GM19438 (cell line): ENCODE data around the gene SCGB1C1.
A peak's percentile ranks its signal among the peaks of the same experiment; 100 is the strongest.
"Not testable (repeated sequence)": the region's sequence is repeated elsewhere in the genome, so short reads cannot be mapped to it uniquely, and the experiment has no call there.

Experiments used
- ATAC-seq: cut with Tn5 transposase; IDR thresholded peaks from one replicate; pipeline ENCODE4 v1.9.1; 2021; ENCODE audit warnings: low read depth; ENCODE audit not compliant: unreplicated experiment

The SCGB1C1 gene

DNA sequence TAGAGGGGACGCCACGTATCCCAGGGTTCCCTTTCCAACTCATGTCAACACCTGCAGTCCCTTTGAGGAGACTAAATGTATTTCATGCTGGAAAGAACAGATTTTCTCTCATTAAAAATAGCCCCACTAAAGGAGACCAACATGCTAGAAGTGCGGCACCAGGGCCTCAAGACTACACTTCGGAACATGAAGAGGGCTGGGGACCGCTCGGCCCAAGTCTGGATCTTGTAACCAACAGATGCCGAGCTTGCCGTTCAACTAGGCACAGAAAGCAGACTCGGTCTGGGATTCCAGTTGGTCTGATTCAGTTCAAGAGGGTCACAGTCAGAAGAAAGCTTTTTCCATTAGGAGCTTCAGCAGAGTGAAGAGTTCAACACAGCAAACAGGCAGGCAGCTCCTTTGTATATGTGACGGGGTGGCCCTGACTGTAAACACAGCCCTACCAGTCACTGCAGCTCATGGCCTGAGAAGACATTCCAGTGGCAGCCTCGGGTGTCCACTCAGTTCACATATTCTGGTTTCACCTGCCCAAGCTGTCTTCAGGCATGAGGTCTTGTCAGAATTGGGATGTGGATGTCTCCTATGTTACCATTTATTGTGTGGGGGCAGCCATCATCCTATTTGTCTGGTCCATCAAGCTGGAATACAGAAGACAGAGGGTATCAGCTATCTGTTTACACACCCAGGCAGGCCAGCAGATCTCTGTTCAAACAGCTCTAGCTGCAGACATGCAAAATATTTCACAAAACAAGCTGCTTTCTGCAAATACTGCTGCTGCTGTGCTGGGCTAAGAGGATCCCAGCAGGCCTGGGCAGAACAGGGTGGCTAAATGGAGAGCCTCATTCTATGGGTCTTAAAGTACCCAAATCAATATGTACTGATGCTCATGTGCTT, 23.4 kb downstream of the SCGB1C1 start:
- no peak for ATAC-seq

DNA sequence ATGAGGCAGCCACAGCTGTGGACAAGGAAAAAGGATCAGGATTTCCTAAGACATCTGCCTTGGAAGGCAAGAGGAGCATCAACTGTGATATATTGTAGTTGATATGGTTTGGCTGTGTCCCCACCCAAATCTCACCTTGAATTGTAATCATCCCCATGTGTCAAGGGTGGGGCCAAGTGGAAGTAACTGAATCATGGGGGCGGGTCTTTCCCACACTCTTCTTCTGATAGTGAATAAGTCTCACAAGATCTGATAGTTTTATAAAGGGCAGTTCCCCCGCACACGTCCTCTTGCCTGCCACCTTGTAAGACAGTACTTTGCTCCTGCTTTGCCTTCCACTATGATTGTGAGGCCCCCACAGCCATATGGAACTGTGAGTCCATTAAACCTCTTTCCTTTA, 24.8 kb downstream of the SCGB1C1 start:
- ATAC-seq, result no peak

DNA sequence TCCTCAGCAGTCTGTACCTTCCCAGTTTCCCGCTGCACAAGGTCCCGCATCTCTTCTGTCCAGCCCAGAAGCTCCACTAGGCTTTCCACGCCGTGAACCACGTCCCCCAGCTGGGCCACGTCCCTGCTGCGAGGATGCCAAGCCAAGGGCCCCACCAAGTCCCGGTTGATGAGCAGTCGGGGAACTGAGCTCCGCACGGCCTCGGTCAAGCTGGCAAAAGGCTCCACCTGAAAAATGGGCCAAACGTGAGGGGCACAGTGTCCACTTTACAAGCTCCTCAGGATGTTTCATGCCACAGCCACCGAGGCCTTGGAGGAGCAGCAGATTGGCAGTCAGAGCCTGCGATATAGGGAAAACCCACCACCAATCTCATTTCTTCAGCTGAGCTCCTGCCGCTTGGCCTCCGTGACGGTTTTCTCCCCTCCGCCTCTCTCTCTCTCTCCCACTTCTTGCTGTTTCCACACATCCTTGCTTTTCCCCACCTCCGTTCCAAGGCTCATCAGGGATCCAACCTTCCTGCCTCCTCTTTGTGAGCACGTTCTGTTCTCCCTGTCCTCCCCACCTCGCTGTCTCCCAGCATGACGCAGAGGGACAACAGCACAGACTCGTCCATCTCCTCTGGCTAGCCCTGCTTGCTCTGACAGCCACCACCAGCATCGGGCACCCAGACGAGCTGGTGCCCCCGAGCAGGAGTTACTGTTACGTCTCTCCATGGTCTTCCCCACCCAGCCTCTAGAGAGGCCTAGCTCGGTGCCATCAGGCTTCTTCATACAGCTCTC, 26.1 kb downstream of the SCGB1C1 start:
- no peak for ATAC-seq

DNA sequence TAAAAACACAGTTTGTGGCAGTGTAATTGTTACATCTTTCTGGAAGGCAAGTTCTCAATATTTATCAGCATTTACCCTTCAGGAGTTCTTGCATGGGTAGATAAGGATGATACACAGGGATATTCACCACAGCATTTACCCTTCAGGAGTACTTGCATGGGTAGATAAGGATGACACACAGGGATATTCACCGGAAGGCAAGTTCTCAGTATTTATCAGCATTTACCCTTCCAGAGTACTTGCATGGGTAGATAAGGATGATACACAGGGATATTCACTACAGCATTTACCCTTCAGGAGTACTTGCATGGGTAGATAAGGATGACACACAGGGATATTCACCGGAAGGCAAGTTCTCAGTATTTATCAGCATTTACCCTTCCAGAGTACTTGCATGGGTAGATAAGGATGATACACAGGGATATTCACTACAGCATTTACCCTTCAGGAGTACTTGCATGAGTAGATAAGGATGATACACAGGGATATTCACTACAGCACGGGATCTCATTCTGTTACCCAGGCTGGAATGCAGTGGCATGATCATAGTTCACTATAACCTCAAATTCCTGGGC, 27.9 kb downstream of the SCGB1C1 start:
- not testable (repeated sequence) for ATAC-seq

DNA sequence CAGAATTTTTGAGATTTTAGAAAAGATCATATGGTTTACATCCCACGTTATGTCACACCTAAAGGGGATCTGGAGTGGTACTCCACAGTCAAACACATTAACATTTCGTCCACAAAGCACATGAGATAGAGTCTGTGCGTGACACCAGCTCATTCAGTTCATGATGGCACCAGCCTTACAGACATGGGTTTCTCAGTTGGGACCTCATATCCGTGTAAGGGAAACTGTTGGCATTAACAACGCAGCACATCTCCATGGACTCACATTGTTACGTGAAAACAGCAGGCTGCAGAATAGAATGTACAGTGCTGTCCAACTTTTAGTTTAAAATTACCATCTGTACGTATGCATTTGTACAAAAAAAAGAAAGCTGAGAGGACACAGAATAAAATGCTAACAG, 28.7 kb downstream of the SCGB1C1 start:
- ATAC-seq, result no peak

DNA sequence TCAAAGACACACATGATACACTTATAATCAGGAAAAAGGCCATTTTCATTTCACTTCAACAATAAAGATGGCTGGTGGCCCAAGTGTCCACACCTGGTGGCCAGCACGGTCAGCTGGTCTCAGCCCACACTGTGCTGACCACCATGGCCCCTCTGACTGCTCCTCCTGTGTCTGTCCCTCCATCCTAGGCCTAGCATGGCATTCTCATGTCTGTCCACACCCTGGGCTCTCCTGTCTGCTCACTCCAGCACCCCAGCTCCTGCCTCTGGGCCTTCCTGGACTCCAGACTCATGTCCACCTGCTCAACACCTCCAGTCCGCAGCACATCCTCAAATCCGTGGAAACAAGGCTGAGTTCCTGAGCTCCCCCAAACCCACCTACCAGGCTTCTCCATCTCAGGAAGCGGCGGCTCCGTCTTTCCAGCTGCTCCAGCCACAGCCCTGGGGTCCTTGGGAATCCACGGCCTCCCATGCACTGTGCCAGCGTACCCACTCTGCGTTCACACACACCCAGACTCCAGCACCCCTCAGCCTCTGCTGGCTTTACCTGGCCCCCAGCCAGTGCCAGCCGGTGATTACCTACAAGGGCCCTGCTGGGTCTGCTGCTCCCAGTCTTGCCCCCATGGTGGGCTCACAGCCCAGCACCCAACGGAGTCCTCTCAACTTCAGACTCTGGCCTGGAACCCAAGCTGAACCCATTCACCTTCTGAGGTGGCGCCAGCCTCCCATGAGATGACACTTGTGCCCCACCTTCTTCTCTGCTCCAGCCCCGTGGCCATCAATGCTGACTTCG, 29.3 kb downstream of the SCGB1C1 start:
- ATAC-seq, result no peak

DNA sequence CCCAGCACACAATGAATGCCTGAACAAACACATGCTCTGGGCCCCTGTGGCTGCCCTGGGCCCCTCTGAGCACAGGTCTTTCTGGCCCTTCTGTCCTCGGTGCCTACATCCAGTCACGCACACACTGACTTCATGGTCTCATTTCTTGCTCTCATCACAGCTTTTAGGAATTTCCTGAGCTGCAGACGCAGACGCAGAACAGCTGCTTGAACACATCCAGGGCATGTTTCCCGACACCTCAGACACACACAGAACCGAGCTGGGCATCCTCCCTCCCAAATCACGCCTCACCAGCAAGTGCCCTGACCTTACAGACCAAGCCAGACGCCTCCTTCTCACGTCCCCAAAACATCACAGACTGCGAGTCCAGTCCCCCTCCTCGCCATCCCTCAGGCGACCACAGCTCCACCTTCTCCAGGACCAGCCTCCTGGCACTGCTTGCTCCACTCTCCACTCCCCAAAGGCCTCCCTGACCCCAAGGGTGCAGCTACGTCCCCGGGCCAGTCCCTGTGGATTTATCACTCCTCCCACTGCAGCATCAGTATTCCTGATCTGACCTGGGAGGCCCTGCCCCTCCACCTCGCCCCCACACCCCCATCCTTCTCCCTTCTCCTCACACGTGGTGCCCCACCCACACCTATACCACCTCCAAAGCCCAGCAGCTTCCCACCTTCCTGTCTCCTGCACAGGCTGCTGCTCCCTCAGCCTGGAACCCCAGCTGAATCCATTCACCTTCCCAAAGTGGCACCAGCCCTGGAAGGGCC, 30.3 kb downstream of the SCGB1C1 start:
- ATAC-seq, result no peak

DNA sequence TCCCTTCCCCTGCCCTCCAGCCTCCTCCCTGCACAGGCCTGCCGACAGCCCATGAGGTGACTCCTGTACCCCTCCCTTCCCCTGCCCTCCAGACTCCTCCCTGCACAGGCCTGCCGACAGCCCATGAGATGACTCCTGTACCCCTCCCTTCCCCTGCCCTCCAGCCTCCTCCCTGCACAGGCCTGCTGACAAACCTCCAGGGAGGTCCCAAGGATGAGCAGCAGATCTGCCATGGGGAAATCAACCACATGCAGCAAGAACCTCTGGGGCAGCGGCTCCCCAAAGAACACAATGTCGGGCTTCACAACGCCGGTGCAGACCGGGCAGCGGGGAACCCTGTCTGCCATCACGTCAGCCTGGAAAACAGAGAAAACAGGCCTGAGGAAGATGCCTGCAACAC, 31.0 kb downstream of the SCGB1C1 start:
- ATAC-seq, result no peak

DNA sequence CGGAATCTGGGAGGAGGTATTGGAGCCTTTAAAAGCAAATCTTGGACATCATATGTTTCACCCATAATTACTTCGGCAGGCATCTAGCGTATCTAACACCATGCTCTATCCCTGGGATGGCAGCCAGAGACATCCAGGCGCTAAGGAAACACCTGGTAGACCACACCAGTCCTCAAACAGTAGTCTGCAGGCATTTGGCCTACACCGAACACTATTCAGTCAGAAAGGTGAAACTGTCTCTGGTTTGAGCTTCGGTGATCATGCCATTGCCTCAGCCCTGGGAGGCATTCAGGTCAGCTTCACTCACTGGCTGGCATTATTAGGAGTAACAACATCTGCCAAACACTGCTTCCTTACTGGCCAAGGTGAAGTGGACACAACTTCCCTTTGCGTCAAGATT, 31.5 kb downstream of the SCGB1C1 start:
- ATAC-seq, result no peak

DNA sequence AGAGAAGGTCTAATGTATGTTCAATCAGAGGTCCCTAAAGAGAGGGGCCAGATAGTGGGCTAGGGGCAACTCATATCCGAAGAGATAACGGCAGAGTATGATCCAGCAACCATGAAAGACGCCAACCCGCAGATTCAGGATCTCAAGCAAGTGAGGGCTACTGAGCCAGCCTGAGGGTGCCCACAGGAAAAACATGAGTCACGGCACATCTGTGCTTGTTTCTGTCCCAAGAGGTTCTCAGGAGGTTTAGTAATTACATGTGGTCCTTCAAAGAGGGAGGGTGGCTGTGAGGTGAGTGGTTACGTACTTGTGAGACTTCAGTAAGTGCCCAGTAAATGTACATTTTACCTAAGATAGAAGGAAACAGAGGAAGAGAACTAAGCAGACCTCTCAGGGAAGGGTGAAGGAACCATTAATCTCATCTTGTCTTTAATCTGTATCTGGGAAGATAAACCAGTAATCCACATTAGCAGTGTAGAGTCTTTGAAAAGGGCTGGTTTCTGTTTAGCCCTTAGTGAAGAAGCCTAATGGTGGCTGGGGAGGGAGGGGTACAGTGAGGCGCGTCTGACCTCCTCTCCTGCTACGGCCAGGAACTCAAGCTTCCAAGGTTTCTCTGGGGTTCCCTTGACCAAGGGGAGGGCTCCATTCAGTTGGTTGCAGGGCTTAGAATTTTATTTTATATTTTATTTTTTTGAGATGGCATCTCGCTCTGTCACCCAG, 33.0 kb downstream of the SCGB1C1 start:
- peak; percentile 56 for ATAC-seq

DNA sequence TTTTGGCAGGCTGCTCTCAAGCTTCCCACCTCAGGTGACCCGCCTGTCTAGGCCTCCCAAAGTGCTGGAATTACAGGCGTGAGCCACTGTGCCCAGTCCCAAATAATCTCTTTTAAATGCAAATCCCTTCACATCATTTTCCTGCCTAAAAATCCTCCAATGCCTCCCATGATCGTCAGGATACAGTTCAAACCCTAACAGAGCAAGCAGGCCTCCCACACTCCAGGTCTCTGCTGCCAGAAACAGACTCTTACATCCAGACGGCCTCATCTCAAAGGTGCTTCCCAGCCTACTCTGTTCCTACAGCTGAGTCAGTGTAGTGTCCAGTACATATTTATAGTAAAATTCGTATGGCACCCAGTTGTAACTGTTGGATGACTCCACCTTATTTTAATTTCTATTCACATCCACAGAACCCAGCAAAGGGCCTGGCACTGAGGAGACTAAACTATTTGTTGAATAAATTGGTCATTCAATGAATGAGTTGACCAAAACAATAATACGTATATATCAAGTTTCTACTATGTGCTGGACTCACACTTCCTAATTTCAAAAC, 35.0 kb downstream of the SCGB1C1 start:
- ATAC-seq, result no peak

DNA sequence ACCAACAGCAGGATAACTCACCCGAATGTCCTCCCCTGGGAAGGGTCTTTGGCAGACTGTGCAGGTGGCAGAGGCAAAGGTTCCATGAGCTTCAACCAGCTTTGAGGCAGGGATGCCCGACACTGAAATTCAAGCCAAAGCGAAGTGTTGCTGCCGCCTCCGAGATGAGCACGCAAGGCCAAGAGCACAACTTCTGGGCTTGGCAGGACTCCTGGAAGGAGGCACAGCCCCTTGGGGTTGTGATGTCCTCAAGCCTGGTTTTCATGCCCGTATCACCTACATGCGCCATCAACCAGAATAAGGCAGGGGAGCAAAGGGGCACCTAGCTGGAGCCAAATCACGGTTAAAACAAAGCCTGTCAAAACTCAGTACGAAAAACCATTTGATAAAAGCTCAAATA, 37.6 kb downstream of the SCGB1C1 start:
- ATAC-seq, result no peak

DNA sequence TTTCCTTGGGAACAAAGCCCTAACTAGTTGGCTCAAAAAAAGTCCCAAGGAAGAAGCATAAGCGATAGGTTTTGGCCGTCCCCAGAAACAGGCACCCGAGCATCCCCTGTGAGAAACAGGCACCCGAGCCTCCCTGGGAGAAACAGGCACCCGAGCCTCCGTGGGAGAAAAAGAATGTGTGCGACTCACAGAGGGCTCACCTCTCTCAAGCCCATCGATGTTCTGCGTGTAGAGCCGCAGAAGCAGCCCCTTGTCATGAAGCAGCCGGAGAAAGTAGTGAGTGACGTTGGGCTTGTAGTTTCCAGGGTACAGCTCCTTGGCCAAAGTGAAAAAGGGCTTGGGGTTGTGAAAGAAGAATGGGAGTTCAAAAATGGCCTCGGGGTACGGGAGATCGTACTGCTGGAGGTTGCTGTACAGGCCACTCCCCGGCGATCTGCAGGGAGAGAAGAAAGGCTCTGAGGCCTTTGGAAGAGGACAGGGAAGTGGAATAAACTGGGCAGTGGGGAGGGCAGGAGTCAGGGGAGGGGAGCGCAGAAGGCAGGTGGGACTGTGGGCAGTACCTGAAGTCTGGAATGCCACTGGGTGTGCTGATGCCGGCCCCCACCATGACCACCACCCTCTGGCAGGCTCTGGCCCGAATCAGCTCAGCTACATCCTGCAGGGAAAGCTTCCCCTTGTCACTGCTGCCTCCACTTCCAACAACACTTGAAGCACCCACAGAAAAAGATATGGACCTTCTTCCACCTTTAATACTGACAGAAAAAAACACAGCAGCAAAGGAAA, 40.1 kb downstream of the SCGB1C1 start:
- ATAC-seq, result no peak

DNA sequence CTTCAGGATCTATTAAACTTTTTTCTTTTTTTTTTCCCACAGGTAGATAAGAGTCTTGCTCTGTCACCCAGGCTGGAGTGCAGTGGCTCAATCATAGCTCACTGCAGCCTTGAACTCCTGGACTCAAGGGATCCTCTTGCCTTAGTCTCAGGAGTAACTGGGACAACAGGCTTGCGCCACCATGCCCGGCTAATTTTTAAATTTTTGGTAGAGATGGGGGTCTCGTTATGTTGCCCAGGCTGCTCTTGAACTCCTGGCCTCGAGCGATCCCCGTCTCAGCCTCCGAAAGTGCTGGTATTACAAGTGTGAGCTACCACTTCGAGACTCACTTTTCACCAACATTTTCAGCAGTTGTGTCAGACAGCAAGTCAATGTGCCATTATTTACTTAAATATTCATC, 42.3 kb downstream of the SCGB1C1 start:
- no peak for ATAC-seq

DNA sequence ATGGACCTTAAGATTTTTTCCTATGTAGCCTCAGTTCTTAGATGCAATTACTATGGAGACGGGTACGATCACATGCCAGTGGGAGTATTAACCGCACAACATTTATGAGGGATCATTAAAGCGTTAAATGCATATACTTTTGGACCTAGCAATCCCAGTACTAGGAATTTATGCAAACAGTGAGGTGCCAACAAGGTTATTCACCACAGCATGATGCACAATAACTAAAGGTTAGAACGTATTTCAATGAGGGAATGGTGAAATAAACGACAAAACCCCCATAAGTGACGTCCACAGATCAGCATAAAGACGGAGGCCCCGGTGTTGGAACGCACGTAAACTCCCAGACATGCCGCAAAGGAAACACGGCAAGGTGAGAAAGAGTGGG, 42.7 kb downstream of the SCGB1C1 start:
- ATAC-seq, result peak; percentile 15

DNA sequence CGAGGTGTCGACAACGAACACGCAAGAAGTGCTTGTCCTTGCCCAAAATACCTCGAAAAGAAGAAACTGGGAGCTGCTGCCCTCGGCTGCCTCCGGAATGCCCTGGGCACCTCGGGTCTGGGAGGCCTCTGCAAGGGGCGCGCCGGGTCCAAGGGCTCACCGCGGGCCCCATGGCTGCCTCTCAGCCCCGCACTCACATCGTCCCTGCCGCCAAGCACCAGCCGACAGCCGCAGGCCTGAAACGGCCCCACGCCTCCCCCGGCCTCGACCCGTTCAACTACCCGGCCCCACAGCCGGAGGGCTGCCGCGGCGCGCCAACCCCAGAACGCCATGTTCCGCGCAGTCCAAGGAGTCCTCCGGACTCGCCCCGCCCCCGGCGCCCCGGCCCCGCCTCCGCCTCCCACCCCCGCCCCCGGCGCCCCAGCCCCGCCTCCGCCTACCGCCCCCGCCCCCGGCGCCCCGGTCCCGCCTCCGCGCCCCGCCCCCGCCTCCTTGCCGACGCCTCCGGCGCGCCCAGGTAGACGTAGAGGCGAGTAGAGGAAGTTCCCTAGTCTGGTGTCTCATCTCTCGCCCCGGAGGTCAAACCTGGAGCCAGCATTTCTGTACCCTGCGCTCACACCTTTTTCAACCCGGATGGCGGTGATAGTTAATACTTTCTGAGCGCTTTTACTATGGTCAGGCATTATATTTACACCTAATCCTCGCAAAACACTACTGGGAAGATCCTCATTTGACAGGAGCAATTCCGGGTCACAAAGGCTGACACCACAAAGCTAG, 43.3 kb downstream of the SCGB1C1 start, which contains the start of gene SIRT3:
Gene SIRT3, minus strand, starts transcription at position 346 of the 777 bp plus-strand sequence. Its CDS starts 14 bp downstream, at position 332.
- ATAC-seq, result peak; percentile 80
